ENCODE measurements around the gene IARS1. TPM values are rescaled to one million over a fixed set of nuclear protein-coding genes. Genes with fewer than 3 reads are reported as not detected.

IARS1 gene
- polyA plus RNA-seq (2012; ENCODE audit: missing spikeins) = 87.3 TPM

DNA sequence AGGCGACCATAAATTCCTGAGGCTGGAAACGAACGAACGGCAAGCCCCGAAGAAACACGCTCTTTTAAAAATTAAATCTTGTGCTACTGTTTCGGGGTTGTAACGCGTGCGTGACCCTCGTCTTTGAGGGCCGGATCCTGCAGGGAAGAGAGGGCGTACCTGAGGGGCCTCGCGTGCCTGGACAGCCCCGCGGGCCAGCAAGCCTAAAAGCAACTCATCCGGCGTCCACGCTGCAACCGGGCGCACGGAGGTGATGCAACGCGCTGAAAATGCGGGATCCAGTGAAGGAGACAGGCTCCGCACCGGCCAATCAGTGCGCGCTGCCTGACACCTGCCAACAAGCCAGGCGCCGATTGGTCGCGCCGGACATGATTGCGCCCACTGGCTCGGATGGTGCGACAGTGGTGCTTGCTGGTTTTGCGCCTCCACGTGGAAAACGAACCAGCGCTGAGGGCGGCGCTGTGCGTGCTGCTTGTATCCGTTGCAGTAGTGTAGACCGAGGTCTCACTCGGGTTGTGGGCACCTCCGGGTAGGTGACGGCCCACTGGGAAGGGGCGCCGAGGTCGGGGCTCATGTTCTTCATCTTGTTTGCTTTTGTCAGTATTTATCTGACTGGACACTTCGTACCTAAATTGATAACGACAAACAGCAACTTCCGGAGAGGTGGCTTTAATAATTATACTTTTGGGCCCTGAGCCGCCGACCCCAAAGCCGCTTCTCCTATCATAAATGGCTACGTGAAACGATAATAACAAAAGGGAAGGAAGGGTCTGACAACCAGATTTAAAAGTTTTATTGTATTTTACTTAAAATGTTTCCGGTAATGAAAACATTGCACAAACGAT, at the start of gene IARS1:
IARS1 (minus strand) TSS at position 246 of the 845 bp plus-strand sequence. CDS start 4,278 bp downstream, outside the sequence.
- TF ChIP-seq POLR2AphosphoS5 (IDR thresholded peaks at IDR 0.05; ENCODE audit: low read depth, low read length) (peak; percentile 96), POLR2A (IDR thresholded peaks at IDR 0.05; ENCODE audit: low read depth, low read length) (peak; percentile 95), TAF1 (IDR thresholded peaks at IDR 0.05; ENCODE audit: borderline replicate concordance, low read depth, low read length) (peak; percentile 50; the same call in 1 of the 2 replicates)
- peak; percentile 82 for DNase-seq (ENCODE audit: insufficient read length)
- FAIRE-seq = peak; percentile 96

DNA sequence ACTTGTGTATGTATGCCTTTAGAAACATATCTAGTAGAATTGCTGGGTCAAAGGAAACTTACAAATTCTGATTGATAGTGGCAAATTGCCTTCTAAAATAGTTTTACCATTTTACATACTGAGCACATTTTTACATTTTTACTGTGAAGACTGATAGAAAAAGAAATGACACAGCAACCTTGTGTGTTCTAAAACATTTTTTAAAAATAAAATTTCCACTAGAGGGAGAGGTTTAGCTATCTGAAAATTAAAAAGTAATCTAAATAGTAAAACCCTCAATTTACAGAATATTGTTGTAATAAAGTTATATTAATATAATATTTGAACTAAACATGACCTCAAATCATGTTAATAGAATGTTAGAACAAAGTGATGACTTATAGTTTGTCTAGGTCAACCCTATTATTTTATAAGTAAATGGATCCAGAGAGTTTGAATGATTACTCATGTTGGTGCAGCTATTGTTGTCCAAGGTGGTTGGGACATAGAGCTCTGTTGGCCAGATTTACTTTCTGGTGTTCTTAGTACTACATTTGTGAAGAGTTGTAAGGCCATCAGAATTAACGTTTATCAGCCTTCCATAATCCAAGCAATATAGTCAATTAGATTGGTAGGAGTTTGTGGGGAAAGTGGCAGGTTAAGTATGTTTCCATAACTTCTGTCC, 49.5 kb upstream of the IARS1 start:
- FAIRE-seq = no peak
- TF ChIP-seq POLR2AphosphoS5 (IDR thresholded peaks at IDR 0.05; ENCODE audit: low read depth, low read length) = no peak
- TF ChIP-seq TAF1 (IDR thresholded peaks at IDR 0.05; ENCODE audit: borderline replicate concordance, low read depth, low read length) = no peak
- no peak for TF ChIP-seq POLR2A (IDR thresholded peaks at IDR 0.05; ENCODE audit: low read depth, low read length)
- DNase-seq (ENCODE audit: insufficient read length) = no peak

DNA sequence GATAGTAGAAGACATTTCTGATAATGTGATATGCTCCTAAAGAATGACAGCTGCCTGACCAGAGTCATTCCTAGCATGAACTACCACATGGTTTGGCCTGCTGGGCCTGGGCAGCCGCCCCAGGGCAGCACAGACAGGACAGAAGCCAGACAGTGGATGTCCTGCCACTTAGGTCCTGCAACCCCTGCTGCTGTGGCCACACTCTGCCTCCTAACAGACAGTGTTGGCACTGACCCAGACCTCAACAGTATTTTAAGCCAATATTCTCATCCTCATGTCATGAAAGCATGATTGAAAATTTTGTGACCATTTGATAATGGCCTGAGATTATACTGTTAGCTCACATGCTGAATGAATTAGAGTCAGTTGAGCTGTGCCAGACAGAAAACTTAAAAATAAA, 48.1 kb upstream of the IARS1 start:
- DNase-seq (ENCODE audit: insufficient read length) (no peak), FAIRE-seq (no peak)
- no peak for TF ChIP-seq TAF1 (IDR thresholded peaks at IDR 0.05; ENCODE audit: borderline replicate concordance, low read depth, low read length)
- TF ChIP-seq POLR2A (IDR thresholded peaks at IDR 0.05; ENCODE audit: low read depth, low read length) = no peak
- TF ChIP-seq POLR2AphosphoS5 (IDR thresholded peaks at IDR 0.05; ENCODE audit: low read depth, low read length) = no peak

DNA sequence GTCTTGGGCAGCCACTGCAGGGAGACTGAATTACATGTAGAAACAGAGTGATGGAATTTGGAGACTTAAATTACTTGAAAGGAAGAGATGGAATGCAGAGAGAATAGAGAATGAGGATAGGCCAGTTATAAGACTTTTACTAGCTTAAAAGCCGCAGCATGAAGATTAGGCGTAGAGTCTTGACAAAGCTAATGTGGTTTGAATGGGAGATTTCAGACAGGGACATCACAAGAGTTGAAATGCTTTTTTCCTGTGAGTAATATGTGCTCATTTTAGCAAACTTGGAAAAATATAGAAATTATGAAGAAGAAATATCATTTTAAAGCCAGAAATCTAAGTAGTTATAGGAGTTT, 39.8 kb upstream of the IARS1 start:
- TF ChIP-seq TAF1 (IDR thresholded peaks at IDR 0.05; ENCODE audit: borderline replicate concordance, low read depth, low read length) (no peak), POLR2A (IDR thresholded peaks at IDR 0.05; ENCODE audit: low read depth, low read length) (no peak), POLR2AphosphoS5 (IDR thresholded peaks at IDR 0.05; ENCODE audit: low read depth, low read length) (no peak)
- DNase-seq (ENCODE audit: insufficient read length) = no peak
- FAIRE-seq = no peak

DNA sequence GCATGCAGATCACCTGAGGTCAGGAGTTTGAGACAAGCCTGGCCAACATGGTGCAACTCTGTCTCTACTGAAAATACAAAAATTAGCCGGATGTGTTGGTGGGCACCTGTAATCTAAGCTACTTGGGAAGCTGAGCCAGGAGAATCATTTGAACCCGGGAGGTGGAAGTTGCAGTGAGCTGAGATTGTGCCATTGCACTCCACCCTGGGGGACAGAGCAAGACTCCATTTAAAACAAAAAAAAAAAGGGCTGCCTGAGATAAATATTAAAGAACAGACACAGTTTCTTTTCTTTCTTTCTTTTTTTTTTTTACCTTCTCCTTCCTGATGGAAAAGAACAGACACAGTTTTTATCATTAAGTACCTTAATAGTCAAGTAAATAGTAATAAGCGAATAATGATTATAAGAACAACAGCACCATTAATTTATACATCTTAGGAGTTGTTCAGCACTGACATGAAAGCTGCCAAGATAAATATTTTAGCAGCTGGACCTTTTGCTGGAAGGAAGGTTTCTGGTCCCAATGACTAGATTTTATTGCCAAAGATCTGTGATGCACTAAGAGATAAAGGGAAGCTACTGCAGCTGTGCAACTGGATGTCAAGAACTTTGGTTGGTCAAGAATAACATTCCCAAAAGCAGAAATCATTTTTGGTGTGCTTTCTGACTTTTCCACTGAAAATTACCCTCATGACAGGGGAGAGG, 39.2 kb upstream of the IARS1 start:
- TF ChIP-seq POLR2A (IDR thresholded peaks at IDR 0.05; ENCODE audit: low read depth, low read length) (no peak), POLR2AphosphoS5 (IDR thresholded peaks at IDR 0.05; ENCODE audit: low read depth, low read length) (no peak), TAF1 (IDR thresholded peaks at IDR 0.05; ENCODE audit: borderline replicate concordance, low read depth, low read length) (no peak)
- DNase-seq (ENCODE audit: insufficient read length) (no peak), FAIRE-seq (no peak)

DNA sequence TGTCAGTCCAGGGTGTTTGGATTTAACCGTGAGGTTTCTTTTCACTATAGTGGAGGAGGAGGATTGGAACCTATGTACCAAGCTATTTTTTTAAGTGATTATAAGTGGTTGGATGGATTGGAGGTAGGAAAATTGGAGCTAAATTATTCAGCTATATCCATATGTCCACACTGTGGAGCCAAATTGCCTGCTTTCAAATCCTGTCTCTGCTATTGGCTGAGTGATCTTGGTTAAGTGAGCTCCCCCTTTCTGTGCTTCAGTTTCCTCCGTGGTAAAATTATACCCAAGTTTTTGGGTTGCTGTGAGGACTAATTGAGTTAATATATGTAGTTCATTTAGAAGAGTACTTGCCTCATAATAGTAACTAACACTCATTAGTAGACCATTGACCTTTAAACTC, 34.7 kb upstream of the IARS1 start:
- FAIRE-seq = no peak
- no peak for DNase-seq (ENCODE audit: insufficient read length)
- TF ChIP-seq POLR2AphosphoS5 (IDR thresholded peaks at IDR 0.05; ENCODE audit: low read depth, low read length) = no peak
- no peak for TF ChIP-seq POLR2A (IDR thresholded peaks at IDR 0.05; ENCODE audit: low read depth, low read length)
- TF ChIP-seq TAF1 (IDR thresholded peaks at IDR 0.05; ENCODE audit: borderline replicate concordance, low read depth, low read length) = no peak

DNA sequence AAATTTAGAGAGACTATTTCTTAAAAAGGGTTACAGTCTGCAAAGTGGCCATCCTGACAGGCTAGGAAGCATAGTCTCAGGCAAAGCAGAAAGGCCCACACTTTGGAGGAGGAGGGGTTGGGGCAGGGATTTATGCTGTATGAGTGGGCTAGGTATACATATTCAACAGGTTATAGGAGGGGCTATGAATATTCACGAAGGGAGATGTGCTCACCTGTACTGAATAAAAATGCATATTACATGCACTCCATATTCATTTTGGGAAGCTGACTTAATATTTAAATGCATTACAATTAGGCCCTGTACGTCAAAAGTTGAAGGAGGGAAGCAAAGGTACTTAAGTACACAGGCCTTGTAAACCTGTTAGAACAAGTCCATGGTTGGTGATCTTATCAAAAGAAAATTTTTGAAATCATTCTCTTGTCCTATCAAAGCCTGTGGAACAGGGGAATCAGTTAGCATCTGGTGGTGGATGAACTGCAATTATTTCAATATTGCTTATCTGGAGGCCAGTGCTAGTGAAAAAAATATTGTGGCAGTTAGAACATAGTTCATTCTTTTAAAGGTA, 33.9 kb upstream of the IARS1 start:
- TF ChIP-seq POLR2A (IDR thresholded peaks at IDR 0.05; ENCODE audit: low read depth, low read length) (no peak), TAF1 (IDR thresholded peaks at IDR 0.05; ENCODE audit: borderline replicate concordance, low read depth, low read length) (no peak), POLR2AphosphoS5 (IDR thresholded peaks at IDR 0.05; ENCODE audit: low read depth, low read length) (no peak)
- DNase-seq (ENCODE audit: insufficient read length) (no peak), FAIRE-seq (no peak)

DNA sequence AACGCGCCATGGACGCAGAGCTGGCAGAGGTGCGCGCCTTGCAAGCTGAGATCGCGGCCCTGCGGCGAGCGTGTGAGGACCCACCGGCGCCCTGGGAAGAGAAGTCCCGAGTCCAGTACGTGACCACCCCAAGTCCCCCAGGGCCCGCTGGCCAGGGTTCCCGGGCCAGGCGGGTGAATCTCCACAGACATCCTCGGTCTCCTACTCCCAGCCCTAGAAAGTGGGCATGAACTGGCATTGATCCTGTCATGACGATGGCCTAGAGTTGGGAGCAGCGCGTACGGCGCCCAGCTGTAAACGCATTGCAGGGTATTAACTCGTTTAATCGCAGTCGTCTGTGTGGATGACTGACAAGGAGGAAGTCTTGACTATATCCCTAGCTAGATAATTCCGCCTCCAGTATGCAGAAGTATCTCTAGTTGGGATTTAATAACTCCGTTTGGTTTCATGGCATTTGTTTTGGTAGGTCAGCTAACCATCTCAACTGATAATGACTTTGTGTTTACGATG, 32.5 kb upstream of the IARS1 start:
- no peak for TF ChIP-seq TAF1 (IDR thresholded peaks at IDR 0.05; ENCODE audit: borderline replicate concordance, low read depth, low read length)
- TF ChIP-seq POLR2AphosphoS5 (IDR thresholded peaks at IDR 0.05; ENCODE audit: low read depth, low read length) = 0 out of 2 replicates have a peak, but pooled peaks have one; percentile 73
- TF ChIP-seq POLR2A (IDR thresholded peaks at IDR 0.05; ENCODE audit: low read depth, low read length) = peak; percentile 82
- DNase-seq (ENCODE audit: insufficient read length) = no peak
- no peak for FAIRE-seq

DNA sequence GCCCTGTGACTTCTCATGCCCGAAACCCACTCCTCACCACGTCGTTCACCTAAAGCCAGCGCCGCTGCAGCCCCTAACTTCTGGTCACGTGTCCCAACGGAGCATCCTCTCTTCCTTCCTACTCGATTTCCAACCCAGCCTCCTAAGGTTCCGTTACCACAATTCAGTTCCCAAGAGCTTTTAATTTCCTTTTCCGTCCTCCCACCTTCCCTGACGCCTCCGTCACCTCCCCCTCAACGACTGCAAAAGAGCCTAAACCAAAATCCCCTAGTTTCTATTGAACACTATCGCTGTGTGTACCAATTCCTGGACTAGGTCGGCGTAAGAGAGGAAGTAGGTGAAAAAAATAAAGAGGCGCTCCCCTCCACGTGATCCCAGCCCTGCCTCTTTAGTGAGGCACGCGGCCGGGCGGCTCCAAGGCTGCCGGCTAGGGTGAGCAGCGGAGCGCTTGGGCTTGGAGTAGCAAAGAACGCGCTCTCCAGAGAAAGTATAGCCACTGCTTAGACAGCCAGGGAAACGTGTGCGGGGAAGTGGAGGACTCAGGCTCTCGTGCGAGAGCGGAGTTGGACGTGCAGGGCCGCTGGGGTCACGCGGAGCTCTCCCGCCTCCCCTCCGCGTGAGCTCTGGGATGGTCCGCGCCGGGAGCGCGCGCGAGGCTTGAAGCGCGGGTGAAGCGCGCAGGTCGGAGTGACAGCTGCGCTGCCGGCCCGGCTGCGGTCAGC, 31.9 kb upstream of the IARS1 start, which contains the start of the genes CENPP and NOL8:
CENPP (plus strand) TSS at position 685 of the 722 bp plus-strand sequence.
NOL8 (minus strand) TSS at position 82 of the 722 bp plus-strand sequence. CDS start 1,189 bp downstream, outside the sequence.
- FAIRE-seq (peak; percentile 96), DNase-seq (ENCODE audit: insufficient read length) (peak; percentile 77)
- TF ChIP-seq POLR2A (IDR thresholded peaks at IDR 0.05; ENCODE audit: low read depth, low read length) (peak; percentile 92), POLR2AphosphoS5 (IDR thresholded peaks at IDR 0.05; ENCODE audit: low read depth, low read length) (peak; percentile 93), TAF1 (IDR thresholded peaks at IDR 0.05; ENCODE audit: borderline replicate concordance, low read depth, low read length) (peak; percentile 95)

DNA sequence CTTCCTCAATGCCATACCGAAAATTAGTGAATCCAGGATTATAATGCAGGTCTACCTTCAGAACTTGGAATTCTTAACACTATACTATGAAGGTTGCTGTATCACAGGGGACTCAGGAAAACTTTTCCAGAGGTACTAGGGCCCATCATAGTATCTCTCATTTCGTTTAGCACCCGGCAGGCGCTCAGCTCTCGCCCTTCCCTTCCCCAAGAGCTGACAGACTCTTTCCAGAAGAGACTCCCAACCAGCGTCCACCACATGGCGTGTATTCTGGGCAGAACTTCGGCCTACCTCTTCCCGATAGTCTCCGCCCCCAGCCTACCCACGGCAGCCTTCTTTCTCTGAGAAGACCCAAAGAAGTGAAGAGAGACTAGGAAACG, 31.4 kb upstream of the IARS1 start:
- no peak for TF ChIP-seq POLR2AphosphoS5 (IDR thresholded peaks at IDR 0.05; ENCODE audit: low read depth, low read length)
- no peak for TF ChIP-seq TAF1 (IDR thresholded peaks at IDR 0.05; ENCODE audit: borderline replicate concordance, low read depth, low read length)
- TF ChIP-seq POLR2A (IDR thresholded peaks at IDR 0.05; ENCODE audit: low read depth, low read length) = no peak
- FAIRE-seq (no peak), DNase-seq (ENCODE audit: insufficient read length) (peak; percentile 6)

All from GM12892 (cell line).